SU-DHL-6 (cell line): ENCODE data around the gene RILP.

ENCODE experiments used
- EZH2phosphoT487 ChIP-seq: fragments of 200-600 bp; sonication (generic), shearing (Covaris generic); conservative IDR thresholded peaks from 2 replicates; pipeline ENCODE4 v1.6.1; 2018; ENCODE audit warnings: mild to moderate bottlenecking, antibody characterized with exemption, low read length, moderate library complexity, mixed read lengths
- TF ChIP-seq, protein P1 (sequence below): fragments of 200-600 bp; sonication (generic); IDR thresholded peaks from one replicate; pipeline ENCODE4 v1.5.1; 2017; ENCODE audit warnings: antibody characterized with exemption, mild to moderate bottlenecking, low read length, moderate library complexity; ENCODE audit not compliant: insufficient read depth, poor library complexity, severe bottlenecking

DNA sequence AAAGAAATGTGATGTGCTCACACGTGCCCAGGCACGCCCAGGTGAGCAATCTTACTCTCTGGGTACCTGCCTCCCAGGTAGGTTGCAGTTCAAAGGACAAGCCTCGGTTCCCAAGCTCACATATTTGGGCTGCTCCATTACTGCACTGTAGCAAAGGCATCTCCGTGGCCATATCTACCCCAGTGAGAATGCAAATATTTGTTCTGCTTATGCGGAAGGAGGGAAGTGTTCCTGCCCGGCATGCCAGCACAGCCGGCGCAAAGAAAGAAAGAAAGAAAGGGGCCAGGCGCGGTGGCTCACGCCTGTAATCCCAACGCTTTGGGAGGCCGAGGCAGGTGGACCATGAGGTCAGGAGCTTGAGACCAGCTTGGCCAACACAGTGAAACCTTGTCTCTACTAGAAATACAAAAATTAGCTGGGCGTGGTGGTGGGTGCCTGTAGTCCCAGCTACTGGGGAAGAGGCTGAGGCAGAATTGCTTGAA is 51.8 kb downstream of the RILP start:
- TF ChIP-seq, protein P1, sequence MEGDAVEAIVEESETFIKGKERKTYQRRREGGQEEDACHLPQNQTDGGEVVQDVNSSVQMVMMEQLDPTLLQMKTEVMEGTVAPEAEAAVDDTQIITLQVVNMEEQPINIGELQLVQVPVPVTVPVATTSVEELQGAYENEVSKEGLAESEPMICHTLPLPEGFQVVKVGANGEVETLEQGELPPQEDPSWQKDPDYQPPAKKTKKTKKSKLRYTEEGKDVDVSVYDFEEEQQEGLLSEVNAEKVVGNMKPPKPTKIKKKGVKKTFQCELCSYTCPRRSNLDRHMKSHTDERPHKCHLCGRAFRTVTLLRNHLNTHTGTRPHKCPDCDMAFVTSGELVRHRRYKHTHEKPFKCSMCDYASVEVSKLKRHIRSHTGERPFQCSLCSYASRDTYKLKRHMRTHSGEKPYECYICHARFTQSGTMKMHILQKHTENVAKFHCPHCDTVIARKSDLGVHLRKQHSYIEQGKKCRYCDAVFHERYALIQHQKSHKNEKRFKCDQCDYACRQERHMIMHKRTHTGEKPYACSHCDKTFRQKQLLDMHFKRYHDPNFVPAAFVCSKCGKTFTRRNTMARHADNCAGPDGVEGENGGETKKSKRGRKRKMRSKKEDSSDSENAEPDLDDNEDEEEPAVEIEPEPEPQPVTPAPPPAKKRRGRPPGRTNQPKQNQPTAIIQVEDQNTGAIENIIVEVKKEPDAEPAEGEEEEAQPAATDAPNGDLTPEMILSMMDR, result no peak
- TF ChIP-seq EZH2phosphoT487, result no peak
